Activated CD4-positive, alpha-beta memory T cell treated with anti-CD3 and anti-CD28 coated beads for 36 hours (primary cell): Measurements from ENCODE around the gene FAM120A. TPM values are rescaled to one million over a fixed set of nuclear protein-coding genes. Genes with fewer than 3 reads are reported as not detected.

ENCODE experiments used
- CTCF ChIA-PET: fragments of 350-600 bp; sonication (Branson Sonifier 250); formaldehyde crosslinking; loops from one replicate; lab custom pipeline; 2021; ENCODE audit warnings: antibody characterized with exemption, inconsistent platforms; lab: Charles Lee
- POLR2A ChIA-PET: fragments of 350-600 bp; sonication (Branson Sonifier 250); formaldehyde crosslinking; loops from one replicate; lab custom pipeline; 2021; ENCODE audit warnings: antibody characterized with exemption; lab: Charles Lee
- DNase-seq: peaks from one replicate; pipeline ENCODE4 v3.0.0-alpha.2; 2020
- H3K27ac Mint-ChIP-seq: one replicate; pipeline ENCODE4 v1.8.0; 2021; ENCODE audit warnings: mixed read lengths
- H3K27me3 Mint-ChIP-seq: one replicate; pipeline ENCODE4 v1.8.0; 2021; ENCODE audit warnings: mixed read lengths
- H3K36me3 Mint-ChIP-seq: one replicate; pipeline ENCODE4 v1.8.0; 2021; ENCODE audit warnings: mixed read lengths
- H3K4me1 Mint-ChIP-seq: one replicate; pipeline ENCODE4 v1.8.0; 2021; ENCODE audit warnings: low read depth, mixed read lengths
- H3K4me3 Mint-ChIP-seq: one replicate; pipeline ENCODE4 v1.8.0; 2021; ENCODE audit warnings: mild to moderate bottlenecking, mixed read lengths
- H3K9me3 Mint-ChIP-seq: one replicate; pipeline ENCODE4 v1.8.0; 2021; ENCODE audit warnings: mixed read lengths
- intact Hi-C: fragments of 100-400 bp; cut with micrococcal nuclease; formaldehyde crosslinking; loops from one replicate; pipeline ENCODE4 v1.15.1; 2023
- total RNA-seq, 2 experiments: library from RNA; stranded (reverse); gene quantifications; one replicate each; pipeline ENCODE4 v1.2.3, GENCODE V29; 2021

The FAM120A gene
- total RNA-seq, 2 experiments from 2014 or later = 124 to 126 TPM

- ChIA-PET CTCF (interaction anchor here (0.7 to 2.4 kb wide), 3 partner anchors 11 to 344 kb away, joined by 3 to 22 read pairs (median 12); no protein-coding TSS in a partner anchor), POLR2A (interaction anchor here (0.6 to 2.2 kb wide), 9 partner anchors 8 to 1128 kb away, joined by 3 to 25 read pairs (median 3); partner anchors contain the start of genes CENPP and NOL8)
- peaks cover 44% of the 10 kb centered on the region for H3K4me1 Mint-ChIP-seq
- intact Hi-C loops = loop anchor here (1.0 to 10.0 kb wide), 7 partner anchors 10 to 714 kb away; partner anchors contain the start of genes BICD2 and CARD19
- H3K27ac Mint-ChIP-seq = peak within 1 kb of the TSS; percentile 93
- no peaks in the 10 kb centered on the region for H3K27me3 Mint-ChIP-seq
- peak; percentile 92 for DNase-seq
- H3K36me3 Mint-ChIP-seq = peaks cover 29% of the 10 kb centered on the region
- no peaks in the 10 kb centered on the region for H3K9me3 Mint-ChIP-seq
- H3K4me3 Mint-ChIP-seq = peak within 1 kb of the TSS; percentile 91
Measured at GRCh38 chr9:93453047-93453914, 1.8 kb downstream of the FAM120A start, which contains the start of gene FAM120AOS. Gene FAM120AOS (minus strand): TSS chr9:93453581. CDS start chr9:93452709, 872 bp downstream.

- Mint-ChIP-seq H3K27ac (peak overlapping the region; percentile 77), H3K27me3 (no peaks in the 10 kb centered on the region), H3K36me3 (peaks cover 26% of the 10 kb centered on the region), H3K4me3 (peak overlapping the region; percentile 34), H3K4me1 (peaks cover 63% of the 10 kb centered on the region), H3K9me3 (no peaks in the 10 kb centered on the region)
- DNase-seq = no peak
- ChIA-PET CTCF (interaction anchor here (1.1 to 2.4 kb wide), 2 partner anchors 110 to 347 kb away, joined by 4 to 15 read pairs; no protein-coding TSS in a partner anchor), POLR2A (no interaction called here)
- intact Hi-C loops = loop anchor here (10.0 kb wide), 1 partner anchor 691 kb away; the partner anchor contains the start of gene BICD2
Measured at GRCh38 chr9:93456022-93456421, 4.5 kb downstream of the FAM120A start.

GRCh38 chr9:93456504-93456903 lies 5.0 kb downstream of the FAM120A start:
- intact Hi-C loops = loop anchor here (10.0 kb wide), 1 partner anchor 692 kb away; the partner anchor contains the start of gene BICD2
- no peak for DNase-seq
- no peaks in the 10 kb centered on the region for H3K27me3 Mint-ChIP-seq
- H3K4me3 Mint-ChIP-seq = peak overlapping the region; percentile 34
- H3K36me3 Mint-ChIP-seq = peaks cover 28% of the 10 kb centered on the region
- no peaks in the 10 kb centered on the region for H3K9me3 Mint-ChIP-seq
- ChIA-PET CTCF (interaction anchor here (1.1 to 2.4 kb wide), 2 partner anchors 110 to 348 kb away, joined by 4 to 15 read pairs; no protein-coding TSS in a partner anchor), POLR2A (no interaction called here)
- H3K4me1 Mint-ChIP-seq = peaks cover 65% of the 10 kb centered on the region
- peak overlapping the region; percentile 77 for H3K27ac Mint-ChIP-seq

- DNase-seq = no peak
- CTCF ChIA-PET = interaction anchor here (0.6 to 2.4 kb wide), 3 partner anchors 109 to 1023 kb away, joined by 4 to 15 read pairs (median 4); no protein-coding TSS in a partner anchor
- peaks cover 68% of the 10 kb centered on the region for H3K4me1 Mint-ChIP-seq
- no peaks in the 10 kb centered on the region for H3K27me3 Mint-ChIP-seq
- H3K9me3 Mint-ChIP-seq = no peaks in the 10 kb centered on the region
- peak overlapping the region; percentile 77 for H3K27ac Mint-ChIP-seq
- POLR2A ChIA-PET = interaction anchor here (0.7 kb wide), 1 partner anchor 166 kb away, joined by 3 read pairs; no protein-coding TSS in a partner anchor
- peaks cover 27% of the 10 kb centered on the region for H3K36me3 Mint-ChIP-seq
- intact Hi-C loops = loop anchor here (10.0 kb wide), 1 partner anchor 692 kb away; the partner anchor contains the start of gene BICD2
- H3K4me3 Mint-ChIP-seq = no peak overlapping the region
Measured at GRCh38 chr9:93457006-93457405, 5.5 kb downstream of the FAM120A start.

- POLR2A ChIA-PET = no interaction called here
- H3K36me3 Mint-ChIP-seq = peaks cover 20% of the 10 kb centered on the region
- intact Hi-C loops = loop anchor here (10.0 kb wide), 1 partner anchor 694 kb away; the partner anchor contains the start of gene BICD2
Measured at GRCh38 chr9:93458712-93459111, 7.2 kb downstream of the FAM120A start.

GRCh38 chr9:93459432-93459847 lies 8.0 kb downstream of the FAM120A start:
- CTCF ChIA-PET = no interaction called here
- intact Hi-C loops = loop anchor here (10.0 kb wide), 1 partner anchor 695 kb away; the partner anchor contains the start of gene BICD2
- H3K4me3 Mint-ChIP-seq = no peak overlapping the region
- peak overlapping the region; percentile 30 for H3K27ac Mint-ChIP-seq
- no peaks in the 10 kb centered on the region for H3K27me3 Mint-ChIP-seq
- no peaks in the 10 kb centered on the region for H3K9me3 Mint-ChIP-seq
- no peak for DNase-seq
- H3K4me1 Mint-ChIP-seq = peaks cover 82% of the 10 kb centered on the region
- H3K36me3 Mint-ChIP-seq = peaks cover 20% of the 10 kb centered on the region
- POLR2A ChIA-PET = no interaction called here

More at GRCh38 chr9:93458712-93459111, 7.2 kb downstream of the FAM120A start:
- no peak overlapping the region for H3K27ac Mint-ChIP-seq
- no peaks in the 10 kb centered on the region for H3K27me3 Mint-ChIP-seq
- CTCF ChIA-PET = interaction anchor here (0.8 kb wide), 1 partner anchor 35 kb away, joined by 3 read pairs; no protein-coding TSS in a partner anchor
- DNase-seq = no peak
- no peak overlapping the region for H3K4me3 Mint-ChIP-seq
- H3K4me1 Mint-ChIP-seq = peaks cover 81% of the 10 kb centered on the region
- no peaks in the 10 kb centered on the region for H3K9me3 Mint-ChIP-seq

- intact Hi-C loops = loop anchor here (5.0 kb wide), 1 partner anchor 314 kb away; no protein-coding TSS in a partner anchor
- peak overlapping the region; percentile 70 for H3K27ac Mint-ChIP-seq
- H3K4me3 Mint-ChIP-seq = no peak overlapping the region
- H3K27me3 Mint-ChIP-seq = no peaks in the 10 kb centered on the region
- H3K9me3 Mint-ChIP-seq = no peaks in the 10 kb centered on the region
- ChIA-PET CTCF (no interaction called here), POLR2A (no interaction called here)
- no peak for DNase-seq
- peaks cover 20% of the 10 kb centered on the region for H3K36me3 Mint-ChIP-seq
- H3K4me1 Mint-ChIP-seq = peaks cover 84% of the 10 kb centered on the region
Measured at GRCh38 chr9:93460689-93461413, 9.4 kb downstream of the FAM120A start.

- POLR2A ChIA-PET = no interaction called here
- H3K36me3 Mint-ChIP-seq = peaks cover 20% of the 10 kb centered on the region
- intact Hi-C loops = loop anchor here (5.0 kb wide), 1 partner anchor 314 kb away; no protein-coding TSS in a partner anchor
- H3K9me3 Mint-ChIP-seq = no peaks in the 10 kb centered on the region
- CTCF ChIA-PET = no interaction called here
- H3K27ac Mint-ChIP-seq = no peak overlapping the region
- DNase-seq = no peak
- H3K4me1 Mint-ChIP-seq = peaks cover 84% of the 10 kb centered on the region
- H3K27me3 Mint-ChIP-seq = no peaks in the 10 kb centered on the region
- no peak overlapping the region for H3K4me3 Mint-ChIP-seq
Measured at GRCh38 chr9:93461414-93461743, 9.9 kb downstream of the FAM120A start.

GRCh38 chr9:93461821-93462220 lies 10.3 kb downstream of the FAM120A start:
- POLR2A ChIA-PET = interaction anchor here (3.4 kb wide), 1 partner anchor 8 kb away, joined by 25 read pairs; the partner anchor contains the start of gene FAM120AOS
- Mint-ChIP-seq H3K9me3 (no peaks in the 10 kb centered on the region), H3K27ac (no peak overlapping the region), H3K36me3 (peaks cover 20% of the 10 kb centered on the region), H3K27me3 (no peaks in the 10 kb centered on the region), H3K4me1 (peaks cover 84% of the 10 kb centered on the region), H3K4me3 (no peak overlapping the region)
- no peak for DNase-seq
- intact Hi-C loops = loop anchor here (5.0 kb wide), 1 partner anchor 315 kb away; no protein-coding TSS in a partner anchor
- CTCF ChIA-PET = no interaction called here

GRCh38 chr9:93463638-93464248 lies 12.3 kb downstream of the FAM120A start:
- Mint-ChIP-seq H3K4me3 (peak overlapping the region; percentile 45), H3K36me3 (peaks cover 12% of the 10 kb centered on the region), H3K4me1 (peaks cover 85% of the 10 kb centered on the region), H3K9me3 (no peaks in the 10 kb centered on the region), H3K27ac (peak overlapping the region; percentile 94), H3K27me3 (no peaks in the 10 kb centered on the region)
- no peak for DNase-seq
- intact Hi-C loops = loop anchor here (1.0 to 5.0 kb wide), 2 partner anchors 10 to 316 kb away; partner anchors contain the start of gene FAM120AOS
- POLR2A ChIA-PET = interaction anchor here (0.7 to 3.4 kb wide), 6 partner anchors 10 to 103 kb away, joined by 3 to 25 read pairs (median 4); partner anchors contain the start of gene FAM120AOS
- CTCF ChIA-PET = interaction anchor here (2.6 to 3.3 kb wide), 2 partner anchors 10 to 102 kb away, joined by 12 read pairs; partner anchors contain the start of gene FAM120AOS
